GM19395 (cell line): Measurements from ENCODE around the gene TSHZ2.
"Not testable (repeated sequence)": the region's sequence is repeated elsewhere in the genome, so short reads cannot be mapped to it uniquely, and the experiment has no call there.

ENCODE experiments used
- ATAC-seq: cut with Tn5 transposase; IDR thresholded peaks from one replicate; pipeline ENCODE4 v1.9.1; 2021; ENCODE audit warnings: mild to moderate bottlenecking, moderate library complexity; ENCODE audit not compliant: unreplicated experiment

Gene TSHZ2

GRCh38 chr20:53080969-53081871 is 109.1 kb downstream of the TSHZ2 start:
- no peak for ATAC-seq

DNA sequence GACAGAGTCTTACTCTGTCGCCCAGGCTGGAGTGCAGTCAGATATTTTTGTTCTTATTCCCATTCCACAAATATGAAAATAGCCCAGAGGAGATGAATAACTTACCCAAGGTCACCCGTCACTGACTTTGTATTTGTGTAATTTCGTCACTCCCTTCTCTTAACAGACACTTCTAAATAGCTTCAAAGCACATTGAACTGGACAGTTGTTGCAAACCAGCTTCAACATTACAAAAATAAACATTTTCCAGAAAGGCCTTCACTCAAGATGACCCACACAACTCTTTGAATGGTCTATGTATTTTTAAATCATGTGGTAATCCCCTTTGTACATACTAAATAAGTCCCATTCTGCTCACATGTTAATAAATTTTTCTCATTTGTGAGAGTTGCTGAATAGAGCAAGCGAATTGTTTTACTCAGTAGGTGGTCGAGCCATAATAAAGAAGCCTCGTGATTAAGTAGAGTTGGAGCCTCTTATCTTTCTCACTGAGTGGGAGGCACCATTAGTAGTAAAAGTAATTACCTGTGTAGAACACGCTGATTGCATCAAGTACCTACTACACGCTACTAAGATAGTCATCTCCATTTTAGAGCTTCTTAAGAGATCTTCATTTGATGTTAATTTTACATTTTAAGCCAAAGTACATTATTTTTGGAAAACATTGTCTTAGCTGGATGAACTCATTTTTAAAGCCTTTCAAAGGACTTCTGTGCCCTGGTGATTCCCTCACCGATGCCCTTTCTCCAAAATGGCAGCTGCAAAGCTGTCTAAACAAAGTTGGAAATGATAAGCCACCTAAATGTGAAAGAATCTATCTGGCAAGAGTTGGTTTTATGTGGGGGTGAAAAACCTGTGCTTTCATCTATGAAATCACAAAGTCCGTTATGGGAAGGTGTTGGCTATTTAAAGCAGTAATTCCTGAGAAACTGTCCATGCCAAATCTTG is 110.0 kb downstream of the TSHZ2 start:
- no peak for ATAC-seq

- ATAC-seq, result no peak
Observed at GRCh38 chr20:53083411-53083810, 111.3 kb downstream of the TSHZ2 start.

DNA sequence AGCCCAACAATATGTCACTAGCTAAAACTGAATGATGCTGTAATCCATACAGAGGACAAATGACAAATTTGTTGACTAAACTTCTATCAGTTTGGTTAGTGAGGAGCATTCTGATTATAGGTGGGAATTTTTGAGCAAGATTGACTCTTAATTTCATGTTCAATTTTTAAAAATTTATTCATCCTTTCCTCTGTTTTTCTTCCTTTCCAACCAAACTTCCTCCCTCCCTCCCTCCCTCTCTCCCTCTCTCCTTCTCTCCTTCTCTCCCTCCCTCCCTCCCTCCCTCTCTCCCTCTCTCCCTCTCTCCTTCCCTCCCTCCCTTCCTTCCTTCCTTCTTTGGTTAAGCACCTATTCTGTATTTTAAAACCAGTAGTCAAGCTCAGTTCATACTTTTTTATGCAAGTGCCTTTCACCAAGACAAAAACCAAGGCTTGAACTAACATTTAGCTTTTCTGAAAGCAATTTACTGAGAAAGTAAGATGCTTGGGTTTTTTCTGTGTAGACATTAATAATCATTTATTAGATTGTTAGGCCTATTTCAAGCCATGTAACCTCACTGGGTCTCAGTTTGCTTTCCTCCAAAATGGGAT is 112.3 kb downstream of the TSHZ2 start:
- no peak for ATAC-seq

DNA sequence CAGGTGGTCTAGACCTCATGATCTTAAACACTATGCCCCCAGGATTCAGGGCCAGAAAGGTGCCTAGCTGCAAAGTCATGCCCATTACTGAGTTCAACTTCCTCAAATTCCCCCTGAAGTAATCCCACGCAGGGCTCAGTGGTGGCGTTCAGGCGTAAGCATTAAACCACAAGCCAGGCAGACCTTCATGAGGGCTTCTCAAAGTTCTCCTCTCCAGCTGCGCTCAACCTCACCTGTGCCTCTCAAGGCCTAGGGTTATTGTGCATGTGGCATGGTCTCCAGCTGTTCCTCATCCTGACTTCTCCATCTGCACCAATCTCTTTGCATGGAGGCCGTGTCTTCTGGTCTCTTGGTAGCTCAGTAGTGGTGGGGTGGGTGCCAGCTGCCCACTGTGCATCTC is 113.6 kb downstream of the TSHZ2 start:
- ATAC-seq, result no peak

- no peak for ATAC-seq
Observed at GRCh38 chr20:53087037-53087777, 115.0 kb downstream of the TSHZ2 start.

DNA sequence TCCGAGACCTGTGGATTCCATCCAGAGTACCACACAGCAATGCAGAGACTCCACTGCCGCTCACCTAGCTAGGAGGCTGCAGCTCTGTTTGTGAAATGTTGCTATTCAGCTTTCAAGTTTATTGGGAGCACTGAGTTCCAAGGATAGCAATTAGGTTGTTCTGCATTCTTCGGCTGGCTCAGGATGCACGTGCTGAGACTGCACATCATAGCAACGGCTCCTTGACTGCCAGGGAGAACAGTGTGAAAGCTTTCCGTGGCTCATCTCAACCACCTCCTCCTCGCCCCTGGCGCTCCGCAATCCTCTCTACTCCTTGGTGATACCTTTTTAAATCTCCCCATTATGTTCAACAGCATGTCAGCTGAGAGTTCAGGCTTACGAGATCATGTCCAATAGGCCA is 116.6 kb downstream of the TSHZ2 start:
- ATAC-seq, result no peak

DNA sequence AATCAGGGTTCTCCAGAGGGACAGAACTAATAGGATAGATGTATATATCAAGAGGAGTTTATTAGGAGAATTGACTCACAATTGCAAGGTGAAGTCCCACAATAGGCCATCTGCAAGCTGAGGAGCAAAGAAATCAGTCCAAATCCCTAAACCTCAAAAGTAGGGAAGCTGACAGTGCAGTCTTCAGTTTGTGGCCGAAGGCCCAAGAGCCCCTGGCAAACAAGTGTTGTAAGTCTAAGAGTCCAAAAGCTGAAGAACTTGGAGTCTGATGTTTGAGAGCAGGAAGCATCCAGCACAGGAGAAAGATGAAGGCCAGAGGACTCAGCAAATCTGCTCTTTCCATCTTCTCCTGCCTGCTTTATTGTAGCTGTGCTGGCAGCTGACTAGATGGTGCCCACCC is 117.7 kb downstream of the TSHZ2 start:
- ATAC-seq, result not testable (repeated sequence)

GRCh38 chr20:53091789-53092188 is 119.6 kb downstream of the TSHZ2 start:
- ATAC-seq, result no peak

DNA sequence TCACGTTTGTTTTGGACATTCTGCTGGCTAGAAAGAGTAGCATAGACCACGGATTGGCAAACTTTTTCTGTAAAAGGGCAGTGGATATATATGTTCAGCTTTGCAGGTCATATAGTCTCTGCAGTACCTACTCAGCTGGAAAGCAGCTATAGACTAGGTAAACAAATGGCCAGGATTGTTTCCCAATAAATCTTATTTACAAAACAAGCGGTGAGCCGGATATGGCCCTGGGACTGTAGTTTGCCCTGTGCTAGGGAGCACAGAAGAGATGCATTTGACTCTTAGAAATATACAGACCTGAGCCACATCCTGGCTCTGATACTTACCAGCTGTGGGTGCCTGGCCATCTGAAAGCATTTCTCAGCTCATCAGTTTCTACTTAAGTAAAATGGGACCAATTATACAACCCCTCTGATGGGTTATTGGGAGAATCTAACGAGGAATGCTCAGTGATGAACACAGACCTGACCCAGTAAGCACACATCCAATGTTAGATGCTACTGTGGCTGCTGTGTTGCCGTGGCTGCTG is 120.7 kb downstream of the TSHZ2 start:
- ATAC-seq, result no peak

- no peak for ATAC-seq
Observed at GRCh38 chr20:53097371-53097770, 125.2 kb downstream of the TSHZ2 start.

GRCh38 chr20:53097791-53098190 is 125.6 kb downstream of the TSHZ2 start:
- no peak for ATAC-seq

DNA sequence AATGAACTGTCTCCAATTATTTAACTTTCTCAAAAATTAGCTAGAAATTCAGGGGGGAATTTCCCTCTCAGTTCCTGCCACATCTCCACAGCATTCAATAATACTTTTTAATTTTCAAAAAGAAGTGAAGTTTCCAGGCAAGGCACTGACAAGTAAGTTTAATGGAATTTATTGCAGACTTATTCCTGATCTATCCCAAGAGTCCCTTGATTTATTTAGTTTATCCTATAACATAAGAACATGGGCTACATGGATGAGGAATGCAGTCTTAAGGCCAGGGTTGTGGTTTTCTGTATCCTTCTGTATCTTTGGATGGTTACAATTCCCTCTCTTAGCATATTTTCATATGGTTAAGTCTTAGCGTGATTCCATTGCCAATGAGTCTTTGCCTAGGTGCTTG is 126.5 kb downstream of the TSHZ2 start:
- ATAC-seq, result no peak

DNA sequence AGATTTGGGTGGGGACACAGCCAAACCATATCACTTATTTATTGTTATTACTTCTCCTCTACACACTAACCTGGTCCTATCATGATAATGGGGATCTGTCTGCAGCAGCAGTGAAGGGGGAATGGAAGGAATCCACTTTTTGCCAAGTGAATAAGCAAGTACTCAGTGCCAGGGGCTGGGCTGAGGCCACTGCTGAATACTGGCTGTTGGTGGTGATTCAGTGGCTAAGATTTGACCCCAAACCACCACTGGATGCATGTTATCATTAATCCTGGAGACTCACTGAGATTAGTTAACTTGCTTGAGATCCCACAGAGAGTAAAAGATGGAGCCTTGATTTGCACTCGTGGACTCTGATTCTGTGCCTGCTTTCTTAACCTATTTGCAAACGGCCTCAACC is 127.7 kb downstream of the TSHZ2 start:
- no peak for ATAC-seq

DNA sequence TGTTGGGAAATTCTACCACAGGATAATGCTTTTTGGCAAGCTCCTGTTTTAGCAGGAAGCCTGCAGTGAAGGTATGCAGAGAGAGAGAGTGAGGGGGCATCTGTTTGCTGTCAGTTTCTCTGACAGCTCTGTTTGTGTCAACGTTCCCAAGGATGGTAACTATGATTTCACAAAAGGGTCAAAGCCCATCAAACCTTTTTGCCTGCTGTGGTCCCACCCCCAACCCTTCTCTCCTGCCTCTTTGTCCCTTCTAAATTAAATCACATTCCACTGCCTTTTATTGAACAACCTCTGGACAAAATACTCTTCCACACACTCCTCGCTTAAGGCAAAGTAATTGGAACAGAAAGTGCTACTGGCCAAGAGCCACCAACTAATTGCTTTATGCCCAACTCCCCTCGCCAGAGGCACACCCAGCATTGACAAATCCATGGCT is 128.3 kb downstream of the TSHZ2 start:
- ATAC-seq, result no peak

- ATAC-seq, result no peak
Observed at GRCh38 chr20:53101992-53102760, 130.0 kb downstream of the TSHZ2 start.

DNA sequence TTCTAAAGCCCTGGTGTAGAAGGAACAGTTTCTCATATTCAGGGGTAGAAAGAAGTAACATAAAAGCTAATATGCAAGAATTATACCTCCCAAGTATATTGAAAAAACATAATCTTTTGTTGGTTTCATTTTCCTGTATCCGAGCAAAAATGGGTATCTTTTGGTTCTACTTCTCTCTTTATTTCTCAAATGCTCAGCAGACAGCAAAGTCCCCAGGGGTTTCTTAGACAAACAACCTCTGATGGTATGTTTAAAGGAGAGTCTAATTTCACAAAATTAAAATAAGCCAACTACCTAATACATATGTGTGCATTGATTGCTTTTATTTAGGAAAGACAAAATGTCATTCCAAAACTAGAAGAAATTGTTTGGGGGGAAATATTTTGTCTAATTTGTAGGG is 131.0 kb downstream of the TSHZ2 start:
- ATAC-seq, result no peak

DNA sequence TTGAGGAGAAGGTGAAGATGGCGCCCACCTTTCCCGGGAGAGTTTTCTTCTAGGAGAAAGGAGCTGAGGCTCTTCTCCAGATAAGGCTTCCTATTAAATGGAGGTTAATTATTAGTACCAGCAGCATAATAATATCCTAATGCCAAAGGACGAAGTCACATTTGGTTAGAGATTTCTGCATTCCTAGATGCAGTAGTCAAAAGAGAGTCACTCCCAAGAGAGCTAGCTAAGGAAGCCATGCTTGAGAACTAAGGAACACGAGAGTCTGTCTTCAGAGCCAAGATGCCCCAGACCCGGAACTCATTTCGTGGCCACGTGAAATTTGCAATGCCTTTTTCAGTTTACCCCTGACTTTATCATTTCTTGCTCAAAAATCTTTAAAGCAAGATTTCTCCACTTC is 132.7 kb downstream of the TSHZ2 start:
- no peak for ATAC-seq

DNA sequence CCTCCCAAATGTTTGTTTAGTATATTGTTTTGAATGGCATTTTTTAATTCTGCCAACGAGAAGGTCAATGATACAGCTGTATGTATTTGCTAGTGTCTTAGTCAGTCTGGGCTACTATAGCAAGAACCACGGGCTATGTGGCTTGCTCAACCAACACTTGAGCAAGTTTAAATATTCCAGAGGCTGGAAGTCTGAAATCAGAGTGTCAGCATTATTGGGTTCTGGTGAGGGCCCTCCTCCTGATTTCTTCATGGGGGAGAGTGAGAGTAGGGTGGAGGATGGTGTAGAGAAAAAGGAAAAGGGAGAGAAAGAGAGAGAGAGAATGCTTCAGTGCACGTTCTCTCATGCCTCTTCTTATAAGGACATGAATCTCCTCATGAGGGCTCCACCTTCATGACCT is 144.6 kb downstream of the TSHZ2 start:
- no peak for ATAC-seq

- ATAC-seq, result no peak
Observed at GRCh38 chr20:53122853-53123252, 150.7 kb downstream of the TSHZ2 start.
